Measurements from ENCODE around the gene KLHL12. TPM values are rescaled to one million over a fixed set of nuclear protein-coding genes. Genes with fewer than 3 reads are reported as not detected.

KLHL12 gene
- total and polyA plus RNA-seq, 8 donors = 26.6 to 40.0 (median 35.6) TPM

- ATAC-seq (peak; percentile 97), DNase-seq (peak; percentile 82 to 98 (median 94))
- H3K27me3 ChIP-seq = no peaks in the 10 kb centered on the region
- H3K36me3 ChIP-seq = peaks cover 0 to 21% of the 10 kb centered on the region in 2 donors
- peak within 1 kb of the TSS; percentile 93 to 96 for H3K27ac ChIP-seq
- H3K4me3 ChIP-seq = peak within 1 kb of the TSS; percentile 96 to 99
- peaks cover 18 to 52% of the 10 kb centered on the region in 2 donors for H3K4me1 ChIP-seq
- H3K9me3 ChIP-seq = no peaks in the 10 kb centered on the region
- TF ChIP-seq, protein P1, sequence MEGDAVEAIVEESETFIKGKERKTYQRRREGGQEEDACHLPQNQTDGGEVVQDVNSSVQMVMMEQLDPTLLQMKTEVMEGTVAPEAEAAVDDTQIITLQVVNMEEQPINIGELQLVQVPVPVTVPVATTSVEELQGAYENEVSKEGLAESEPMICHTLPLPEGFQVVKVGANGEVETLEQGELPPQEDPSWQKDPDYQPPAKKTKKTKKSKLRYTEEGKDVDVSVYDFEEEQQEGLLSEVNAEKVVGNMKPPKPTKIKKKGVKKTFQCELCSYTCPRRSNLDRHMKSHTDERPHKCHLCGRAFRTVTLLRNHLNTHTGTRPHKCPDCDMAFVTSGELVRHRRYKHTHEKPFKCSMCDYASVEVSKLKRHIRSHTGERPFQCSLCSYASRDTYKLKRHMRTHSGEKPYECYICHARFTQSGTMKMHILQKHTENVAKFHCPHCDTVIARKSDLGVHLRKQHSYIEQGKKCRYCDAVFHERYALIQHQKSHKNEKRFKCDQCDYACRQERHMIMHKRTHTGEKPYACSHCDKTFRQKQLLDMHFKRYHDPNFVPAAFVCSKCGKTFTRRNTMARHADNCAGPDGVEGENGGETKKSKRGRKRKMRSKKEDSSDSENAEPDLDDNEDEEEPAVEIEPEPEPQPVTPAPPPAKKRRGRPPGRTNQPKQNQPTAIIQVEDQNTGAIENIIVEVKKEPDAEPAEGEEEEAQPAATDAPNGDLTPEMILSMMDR (IDR thresholded peaks at IDR 0.05) = peak in 1 of 2 donors; percentile 37
- intact Hi-C loops (cut with DNase I) = no loop called here
These were observed 30.9 kb upstream of the KLHL12 start, which contains the start of gene ADIPOR1 for GRCh38 chr1:202957733-202958543. ADIPOR1 (minus strand) TSS chr1:202958312; CDS start chr1:202951070, 7,242 bp downstream.

- no peak for DNase-seq
- H3K9me3 ChIP-seq = no peaks in the 10 kb centered on the region
- TF ChIP-seq, protein P1 (IDR thresholded peaks at IDR 0.05) = no peak
- H3K36me3 ChIP-seq = peaks cover 0 to 12% of the 10 kb centered on the region in 2 donors
- intact Hi-C loops (cut with DNase I) = no loop called here
- no peaks in the 10 kb centered on the region for H3K27me3 ChIP-seq
- peaks cover 28 to 62% of the 10 kb centered on the region in 2 donors for H3K4me1 ChIP-seq
- ATAC-seq = no peak
- H3K4me3 ChIP-seq = peak overlapping the region; percentile 96 to 99
- no peak overlapping the region for H3K27ac ChIP-seq
These were observed 29.9 kb upstream of the KLHL12 start for GRCh38 chr1:202956969-202957368.

- ATAC-seq (peak; percentile 20), DNase-seq (no peak)
- intact Hi-C loops (cut with DNase I) = no loop called here
- TF ChIP-seq, protein P1 (IDR thresholded peaks at IDR 0.05) = no peak
- Histone ChIP-seq H3K4me3 (no peak overlapping the region), H3K4me1 (peaks cover 30 to 72% of the 10 kb centered on the region in 2 donors), H3K27ac (peak overlapping the region; percentile 75 to 93), H3K27me3 (no peaks in the 10 kb centered on the region), H3K9me3 (no peaks in the 10 kb centered on the region), H3K36me3 (peaks cover 0 to 16% of the 10 kb centered on the region in 2 donors)
These were observed 27.2 kb upstream of the KLHL12 start for GRCh38 chr1:202954057-202954745.

DNA sequence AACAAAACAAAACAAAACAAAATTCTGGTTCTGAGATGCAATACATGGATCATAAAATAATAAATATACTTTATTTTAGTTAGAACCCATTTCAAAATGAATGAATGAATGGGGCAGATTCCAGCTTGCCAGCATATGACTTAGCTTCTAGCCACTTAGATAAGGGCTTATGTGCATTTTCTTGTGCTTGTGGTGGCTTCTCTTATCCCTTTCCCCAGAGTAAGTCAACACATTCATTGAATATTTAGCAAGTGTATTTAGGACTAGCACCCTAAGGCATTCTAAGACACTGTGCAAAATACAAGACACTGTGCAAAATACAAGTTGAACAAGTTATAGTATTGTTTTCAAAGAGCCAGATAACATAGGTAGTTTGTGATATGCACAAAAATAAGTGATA, 26.4 kb upstream of the KLHL12 start:
- peak overlapping the region; percentile 75 to 93 for H3K27ac ChIP-seq
- H3K27me3 ChIP-seq = no peaks in the 10 kb centered on the region
- DNase-seq = no peak
- TF ChIP-seq, protein P1 (IDR thresholded peaks at IDR 0.05) = no peak
- intact Hi-C loops (cut with DNase I) = no loop called here
- ATAC-seq = no peak
- no peak overlapping the region for H3K4me3 ChIP-seq
- no peaks in the 10 kb centered on the region for H3K9me3 ChIP-seq
- H3K4me1 ChIP-seq = peaks cover 24 to 66% of the 10 kb centered on the region in 2 donors
- H3K36me3 ChIP-seq = peaks cover 0 to 24% of the 10 kb centered on the region in 2 donors

- TF ChIP-seq, protein P1 (IDR thresholded peaks at IDR 0.05) = no peak
- H3K27ac ChIP-seq = peak overlapping the region; percentile 75 to 93
- peak in 1 of 4 donors; percentile 84 for DNase-seq
- ATAC-seq = peak; percentile 71
- H3K36me3 ChIP-seq = peaks cover 0 to 30% of the 10 kb centered on the region in 2 donors
- H3K4me1 ChIP-seq = peaks cover 24 to 66% of the 10 kb centered on the region in 2 donors
- intact Hi-C loops (cut with DNase I) = no loop called here
- no peak overlapping the region for H3K4me3 ChIP-seq
- no peaks in the 10 kb centered on the region for H3K27me3 ChIP-seq
- H3K9me3 ChIP-seq = no peaks in the 10 kb centered on the region
These were observed 25.8 kb upstream of the KLHL12 start for GRCh38 chr1:202952818-202953217.
